GM23338 (cell line): ENCODE measurements around the gene RAD23B. TPM values are rescaled to one million over a fixed set of nuclear protein-coding genes. Genes with fewer than 3 reads are reported as not detected.

ENCODE experiments used
- ATAC-seq: fragments of 200-7000 bp; cut with Tn5 transposase; 3 replicates; pipeline ENCODE4 v1.9.1; 2020
- DNase-seq: peaks from one replicate; pipeline ENCODE4 v3.0.0-alpha.2; 2015; ENCODE audit warnings: low spot score
- H2AFZ ChIP-seq: fragments of 200-600 bp; sonication (generic); 2 replicates; pipeline ENCODE4 v1.8.0; 2016; ENCODE audit warnings: antibody characterized with exemption, mild to moderate bottlenecking, moderate library complexity
- H3F3A ChIP-seq: fragments of 200-600 bp; sonication (generic); replicated peaks from 2 replicates; pipeline ENCODE4 v1.8.0; 2017; ENCODE audit warnings: antibody characterized with exemption, mixed run types, low read depth
- H3K27ac ChIP-seq: fragments of 200-600 bp; sonication (generic); 2 replicates; pipeline ENCODE4 v1.6.1; 2016; ENCODE audit warnings: low read depth
- H3K27me3 ChIP-seq: fragments of 200-600 bp; sonication (generic); 2 replicates; pipeline ENCODE4 v1.8.0; 2016; ENCODE audit warnings: mild to moderate bottlenecking, mixed run types, moderate library complexity; ENCODE audit not compliant: insufficient read depth
- H3K36me3 ChIP-seq: fragments of 200-600 bp; sonication (generic); 2 replicates; pipeline ENCODE4 v1.8.0; 2016; ENCODE audit warnings: mild to moderate bottlenecking; ENCODE audit not compliant: insufficient read depth
- H3K4me1 ChIP-seq: fragments of 200-600 bp; sonication (generic); 2 replicates; pipeline ENCODE4 v1.8.0; 2016; ENCODE audit warnings: mild to moderate bottlenecking, moderate library complexity; ENCODE audit not compliant: insufficient read depth
- H3K4me2 ChIP-seq: fragments of 200-600 bp; sonication (generic); 2 replicates; pipeline ENCODE4 v1.7.1; 2017; ENCODE audit warnings: mixed run types
- H3K4me3 ChIP-seq: fragments of 200-600 bp; sonication (generic); 2 replicates; pipeline ENCODE4 v1.6.1; 2016; ENCODE audit warnings: mixed run types
- H3K79me2 ChIP-seq: fragments of 200-600 bp; sonication (generic); replicated peaks from 2 replicates; pipeline ENCODE4 v1.8.0; 2017; ENCODE audit warnings: mild to moderate bottlenecking; ENCODE audit not compliant: insufficient read depth
- H3K9me2 ChIP-seq: fragments of 200-600 bp; sonication (generic); 2 replicates; pipeline ENCODE4 v1.8.0; 2017; ENCODE audit not compliant: insufficient read depth
- H4K20me1 ChIP-seq: fragments of 200-600 bp; sonication (generic); replicated peaks from 2 replicates; pipeline ENCODE4 v1.8.0; 2017; ENCODE audit warnings: mild to moderate bottlenecking; ENCODE audit not compliant: insufficient read depth
- H3K27ac Mint-ChIP-seq: 2 replicates; pipeline ENCODE4 v1.8.0; 2020; ENCODE audit warnings: inconsistent platforms, mild to moderate bottlenecking, moderate library complexity, mixed read lengths
- H3K27me3 Mint-ChIP-seq: 3 replicates; pipeline ENCODE4 v1.8.0; 2022; ENCODE audit warnings: low read depth, mild to moderate bottlenecking, moderate library complexity, mixed read lengths, inconsistent platforms; ENCODE audit not compliant: insufficient read depth, poor library complexity
- H3K36me3 Mint-ChIP-seq: 3 replicates; pipeline ENCODE4 v1.8.0; 2021; ENCODE audit warnings: low read depth, mild to moderate bottlenecking, inconsistent platforms, moderate library complexity, mixed read lengths
- H3K4me1 Mint-ChIP-seq: 3 replicates; pipeline ENCODE4 v1.8.0; 2020; ENCODE audit warnings: mild to moderate bottlenecking, inconsistent platforms, mixed read lengths
- H3K4me3 Mint-ChIP-seq: 3 replicates; pipeline ENCODE4 v1.8.0; 2021; ENCODE audit warnings: moderate library complexity, mild to moderate bottlenecking, inconsistent platforms, mixed read lengths
- H3K9me3 Mint-ChIP-seq: 3 replicates; pipeline ENCODE4 v1.8.0; 2020; ENCODE audit warnings: moderate library complexity, mild to moderate bottlenecking, inconsistent platforms, mixed read lengths
- EZH2 ChIP-seq: fragments of 200-600 bp; sonication (generic); IDR thresholded peaks from one replicate; pipeline ENCODE4 v1.8.0; 2017; ENCODE audit warnings: antibody characterized with exemption, mild to moderate bottlenecking, low read depth; ENCODE audit not compliant: unreplicated experiment
- EZH2phosphoT487 ChIP-seq: fragments of 200-600 bp; sonication (generic); IDR thresholded peaks from one replicate; pipeline ENCODE4 v1.8.1; 2018; ENCODE audit warnings: antibody characterized with exemption; ENCODE audit not compliant: unreplicated experiment
- STAT1 ChIP-seq: IDR thresholded peaks from one replicate; pipeline ENCODE4 v1.6.1; 2016; ENCODE audit warnings: antibody characterized with exemption; ENCODE audit not compliant: unreplicated experiment
- polyA plus RNA-seq: library from polyadenylated mRNA; unstranded; fragments of >200 nt; fragmentation: Nextera tagmentation; extraction: Ambion mirVana; gene quantifications from 2 replicates; pipeline ENCODE4 v1.2.1, GENCODE V29; 2016
- total RNA-seq: library from RNA; depleted of rRNA; stranded (reverse); fragments of >200 nt; shearing (Covaris generic); gene quantifications from 2 replicates; pipeline ENCODE4 v1.2.3, GENCODE V29; 2014
- TF ChIP-seq, protein P1 (sequence below): fragments of 250-450 bp; sonication (Bioruptor Pico); IDR thresholded peaks from 2 replicates; pipeline ENCODE4 v1.5.0; 2020; ENCODE audit warnings: mild to moderate bottlenecking, moderate library complexity

RAD23B gene
- total and polyA plus RNA-seq, 2 experiments from 2014 or later = 31.1 to 137 TPM

- no peak overlapping the region for H3K4me3 Mint-ChIP-seq
- no peaks in the 10 kb centered on the region for H3K9me2 ChIP-seq
- H2AFZ ChIP-seq = no peak overlapping the region
- H3K36me3 ChIP-seq = peaks cover 5% of the 10 kb centered on the region; the same call in 1 of the 2 replicates
- ATAC-seq (no peak), DNase-seq (no peak)
- no peak overlapping the region for H3K27ac ChIP-seq
- peaks cover 11% of the 10 kb centered on the region; the same call in 1 of the 2 replicates for H4K20me1 ChIP-seq
- H3F3A ChIP-seq = 0 out of 2 replicates have a peak, but pooled peaks cover 4% of the 10 kb centered on the region
- no peaks in the 10 kb centered on the region; the same call in 2 of the 3 replicates for H3K9me3 Mint-ChIP-seq
- peaks cover 15% of the 10 kb centered on the region for H3K27me3 Mint-ChIP-seq
- H3K4me2 ChIP-seq = no peak overlapping the region
- TF ChIP-seq, protein P1, sequence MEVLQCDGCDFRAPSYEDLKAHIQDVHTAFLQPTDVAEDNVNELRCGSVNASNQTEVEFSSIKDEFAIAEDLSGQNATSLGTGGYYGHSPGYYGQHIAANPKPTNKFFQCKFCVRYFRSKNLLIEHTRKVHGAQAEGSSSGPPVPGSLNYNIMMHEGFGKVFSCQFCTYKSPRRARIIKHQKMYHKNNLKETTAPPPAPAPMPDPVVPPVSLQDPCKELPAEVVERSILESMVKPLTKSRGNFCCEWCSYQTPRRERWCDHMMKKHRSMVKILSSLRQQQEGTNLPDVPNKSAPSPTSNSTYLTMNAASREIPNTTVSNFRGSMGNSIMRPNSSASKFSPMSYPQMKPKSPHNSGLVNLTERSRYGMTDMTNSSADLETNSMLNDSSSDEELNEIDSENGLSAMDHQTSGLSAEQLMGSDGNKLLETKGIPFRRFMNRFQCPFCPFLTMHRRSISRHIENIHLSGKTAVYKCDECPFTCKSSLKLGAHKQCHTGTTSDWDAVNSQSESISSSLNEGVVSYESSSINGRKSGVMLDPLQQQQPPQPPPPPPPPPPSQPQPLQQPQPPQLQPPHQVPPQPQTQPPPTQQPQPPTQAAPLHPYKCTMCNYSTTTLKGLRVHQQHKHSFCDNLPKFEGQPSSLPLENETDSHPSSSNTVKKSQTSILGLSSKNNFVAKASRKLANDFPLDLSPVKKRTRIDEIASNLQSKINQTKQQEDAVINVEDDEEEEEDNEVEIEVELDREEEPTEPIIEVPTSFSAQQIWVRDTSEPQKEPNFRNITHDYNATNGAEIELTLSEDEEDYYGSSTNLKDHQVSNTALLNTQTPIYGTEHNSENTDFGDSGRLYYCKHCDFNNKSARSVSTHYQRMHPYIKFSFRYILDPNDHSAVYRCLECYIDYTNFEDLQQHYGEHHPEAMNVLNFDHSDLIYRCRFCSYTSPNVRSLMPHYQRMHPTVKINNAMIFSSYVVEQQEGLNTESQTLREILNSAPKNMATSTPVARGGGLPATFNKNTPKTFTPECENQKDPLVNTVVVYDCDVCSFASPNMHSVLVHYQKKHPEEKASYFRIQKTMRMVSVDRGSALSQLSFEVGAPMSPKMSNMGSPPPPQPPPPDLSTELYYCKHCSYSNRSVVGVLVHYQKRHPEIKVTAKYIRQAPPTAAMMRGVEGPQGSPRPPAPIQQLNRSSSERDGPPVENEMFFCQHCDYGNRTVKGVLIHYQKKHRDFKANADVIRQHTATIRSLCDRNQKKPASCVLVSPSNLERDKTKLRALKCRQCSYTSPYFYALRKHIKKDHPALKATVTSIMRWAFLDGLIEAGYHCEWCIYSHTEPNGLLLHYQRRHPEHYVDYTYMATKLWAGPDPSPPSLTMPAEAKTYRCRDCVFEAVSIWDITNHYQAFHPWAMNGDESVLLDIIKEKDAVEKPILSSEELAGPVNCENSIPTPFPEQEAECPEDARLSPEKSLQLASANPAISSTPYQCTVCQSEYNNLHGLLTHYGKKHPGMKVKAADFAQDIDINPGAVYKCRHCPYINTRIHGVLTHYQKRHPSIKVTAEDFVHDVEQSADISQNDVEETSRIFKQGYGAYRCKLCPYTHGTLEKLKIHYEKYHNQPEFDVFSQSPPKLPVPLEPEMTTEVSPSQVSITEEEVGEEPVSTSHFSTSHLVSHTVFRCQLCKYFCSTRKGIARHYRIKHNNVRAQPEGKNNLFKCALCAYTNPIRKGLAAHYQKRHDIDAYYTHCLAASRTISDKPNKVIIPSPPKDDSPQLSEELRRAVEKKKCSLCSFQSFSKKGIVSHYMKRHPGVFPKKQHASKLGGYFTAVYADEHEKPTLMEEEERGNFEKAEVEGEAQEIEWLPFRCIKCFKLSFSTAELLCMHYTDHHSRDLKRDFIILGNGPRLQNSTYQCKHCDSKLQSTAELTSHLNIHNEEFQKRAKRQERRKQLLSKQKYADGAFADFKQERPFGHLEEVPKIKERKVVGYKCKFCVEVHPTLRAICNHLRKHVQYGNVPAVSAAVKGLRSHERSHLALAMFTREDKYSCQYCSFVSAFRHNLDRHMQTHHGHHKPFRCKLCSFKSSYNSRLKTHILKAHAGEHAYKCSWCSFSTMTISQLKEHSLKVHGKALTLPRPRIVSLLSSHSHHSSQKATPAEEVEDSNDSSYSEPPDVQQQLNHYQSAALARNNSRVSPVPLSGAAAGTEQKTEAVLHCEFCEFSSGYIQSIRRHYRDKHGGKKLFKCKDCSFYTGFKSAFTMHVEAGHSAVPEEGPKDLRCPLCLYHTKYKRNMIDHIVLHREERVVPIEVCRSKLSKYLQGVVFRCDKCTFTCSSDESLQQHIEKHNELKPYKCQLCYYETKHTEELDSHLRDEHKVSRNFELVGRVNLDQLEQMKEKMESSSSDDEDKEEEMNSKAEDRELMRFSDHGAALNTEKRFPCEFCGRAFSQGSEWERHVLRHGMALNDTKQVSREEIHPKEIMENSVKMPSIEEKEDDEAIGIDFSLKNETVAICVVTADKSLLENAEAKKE (CRISPR knock-in tag) = no peak
- no peak for TF ChIP-seq EZH2phosphoT487
- TF ChIP-seq EZH2 = no peak
- TF ChIP-seq STAT1 = no peak
- H3K4me1 Mint-ChIP-seq = peaks cover 9% of the 10 kb centered on the region
- H3K36me3 Mint-ChIP-seq = peaks cover 34% of the 10 kb centered on the region
- no peak overlapping the region for H3K27ac Mint-ChIP-seq
- H3K27me3 ChIP-seq = no peaks in the 10 kb centered on the region
- no peak overlapping the region for H3K4me3 ChIP-seq
- no peaks in the 10 kb centered on the region; the same call in 1 of the 2 replicates for H3K4me1 ChIP-seq
- H3K79me2 ChIP-seq = no peaks in the 10 kb centered on the region
Measured at GRCh38 chr9:107337676-107338590, 54.9 kb downstream of the RAD23B start.
